Measurements from ENCODE around the gene PLOD2.

DNA sequence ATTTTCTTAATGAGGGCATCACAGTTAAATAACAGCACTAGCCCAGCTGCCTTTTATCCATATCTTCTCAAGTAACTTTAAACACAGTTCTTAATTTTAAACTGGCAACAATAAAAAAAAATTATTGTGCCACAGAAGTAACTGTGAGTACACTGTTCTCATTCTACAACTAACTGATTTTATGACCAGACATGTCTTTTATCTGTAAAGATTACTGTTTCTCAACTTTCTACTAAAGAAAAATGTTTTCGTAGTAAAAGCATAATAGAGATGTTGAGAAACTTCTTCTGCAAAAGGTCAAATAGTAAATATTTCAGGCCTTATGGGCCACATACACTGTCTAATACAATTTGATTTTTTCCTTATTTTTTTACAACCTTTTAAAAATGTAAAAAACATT, 32.0 kb downstream of the PLOD2 start:
- TF ChIP-seq POLR2A (IDR thresholded peaks at IDR 0.05; ENCODE audit: low read depth, low read length) (no peak), BHLHE40 (IDR thresholded peaks at IDR 0.05; ENCODE audit: low read depth, low read length) (no peak), RAD21 (IDR thresholded peaks at IDR 0.05; ENCODE audit: low read length) (no peak), CEBPB (IDR thresholded peaks at IDR 0.05; ENCODE audit: low read depth, low read length) (no peak)
- TF ChIP-seq, protein P1, sequence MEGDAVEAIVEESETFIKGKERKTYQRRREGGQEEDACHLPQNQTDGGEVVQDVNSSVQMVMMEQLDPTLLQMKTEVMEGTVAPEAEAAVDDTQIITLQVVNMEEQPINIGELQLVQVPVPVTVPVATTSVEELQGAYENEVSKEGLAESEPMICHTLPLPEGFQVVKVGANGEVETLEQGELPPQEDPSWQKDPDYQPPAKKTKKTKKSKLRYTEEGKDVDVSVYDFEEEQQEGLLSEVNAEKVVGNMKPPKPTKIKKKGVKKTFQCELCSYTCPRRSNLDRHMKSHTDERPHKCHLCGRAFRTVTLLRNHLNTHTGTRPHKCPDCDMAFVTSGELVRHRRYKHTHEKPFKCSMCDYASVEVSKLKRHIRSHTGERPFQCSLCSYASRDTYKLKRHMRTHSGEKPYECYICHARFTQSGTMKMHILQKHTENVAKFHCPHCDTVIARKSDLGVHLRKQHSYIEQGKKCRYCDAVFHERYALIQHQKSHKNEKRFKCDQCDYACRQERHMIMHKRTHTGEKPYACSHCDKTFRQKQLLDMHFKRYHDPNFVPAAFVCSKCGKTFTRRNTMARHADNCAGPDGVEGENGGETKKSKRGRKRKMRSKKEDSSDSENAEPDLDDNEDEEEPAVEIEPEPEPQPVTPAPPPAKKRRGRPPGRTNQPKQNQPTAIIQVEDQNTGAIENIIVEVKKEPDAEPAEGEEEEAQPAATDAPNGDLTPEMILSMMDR (conservative IDR thresholded peaks at IDR 0.05; ENCODE audit: low read depth, low read length), result no peak

Measured in IMR-90 (cell line).